ENCODE measurements around the gene TRPM5.

Gene TRPM5

GRCh38 chr11:2433106-2433925 lies 11.0 kb downstream of the TRPM5 start:
- H3K4me3 Mint-ChIP-seq: no peak overlapping the region
- ATAC-seq (replicated peaks): no peak
- no peak for DNase-seq
- H3K27me3 Mint-ChIP-seq: peaks cover 8 to 11% of the 10 kb centered on the region in 2 donors
- peaks cover 0 to 4% of the 10 kb centered on the region in 2 donors for H3K4me1 Mint-ChIP-seq (ENCODE audit: low read depth in 2 of 2)
- H3K36me3 Mint-ChIP-seq (ENCODE audit: insufficient read depth): peaks cover 3% of the 10 kb centered on the region
- H3K27ac Mint-ChIP-seq: no peak overlapping the region
- no peaks in the 10 kb centered on the region for H3K9me3 Mint-ChIP-seq

- DNase-seq (no peak), ATAC-seq (replicated peaks) (no peak)
- peaks cover 4 to 7% of the 10 kb centered on the region in 2 donors for H3K27me3 Mint-ChIP-seq
- H3K4me3 Mint-ChIP-seq: no peak overlapping the region
- peaks cover 0 to 4% of the 10 kb centered on the region in 2 donors for H3K4me1 Mint-ChIP-seq (ENCODE audit: low read depth in 2 of 2)
- no peak overlapping the region for H3K27ac Mint-ChIP-seq
- no peaks in the 10 kb centered on the region for H3K9me3 Mint-ChIP-seq
- H3K36me3 Mint-ChIP-seq (ENCODE audit: insufficient read depth): peaks cover 3% of the 10 kb centered on the region
Measured at GRCh38 chr11:2432628-2433071, 11.7 kb downstream of the TRPM5 start.

GRCh38 chr11:2432171-2432621 lies 12.1 kb downstream of the TRPM5 start:
- ATAC-seq (replicated peaks) (no peak), DNase-seq (no peak)
- H3K4me1 Mint-ChIP-seq (ENCODE audit: low read depth in 2 of 2): peaks cover 0 to 4% of the 10 kb centered on the region in 2 donors
- H3K27me3 Mint-ChIP-seq: peaks cover 0 to 3% of the 10 kb centered on the region in 2 donors
- no peak overlapping the region for H3K4me3 Mint-ChIP-seq
- H3K27ac Mint-ChIP-seq: no peak overlapping the region
- no peaks in the 10 kb centered on the region for H3K9me3 Mint-ChIP-seq
- peaks cover 3% of the 10 kb centered on the region for H3K36me3 Mint-ChIP-seq (ENCODE audit: insufficient read depth)

- peaks cover 0 to 4% of the 10 kb centered on the region in 2 donors for H3K4me1 Mint-ChIP-seq (ENCODE audit: low read depth in 2 of 2)
- H3K4me3 Mint-ChIP-seq: no peak overlapping the region
- H3K27me3 Mint-ChIP-seq: no peaks in the 10 kb centered on the region
- peak overlapping the region in 1 of 2 donors; percentile 46 for H3K27ac Mint-ChIP-seq
- H3K9me3 Mint-ChIP-seq: no peaks in the 10 kb centered on the region
- no peak for DNase-seq
- H3K36me3 Mint-ChIP-seq (ENCODE audit: insufficient read depth): peaks cover 3% of the 10 kb centered on the region
- no peak for ATAC-seq (replicated peaks)
Measured at GRCh38 chr11:2431395-2431794, 12.9 kb downstream of the TRPM5 start.

GRCh38 chr11:2428322-2428795 lies 16.0 kb downstream of the TRPM5 start:
- DNase-seq: peak; percentile 86 to 91 (median 88)
- Mint-ChIP-seq H3K36me3 (ENCODE audit: insufficient read depth) (peaks cover 3% of the 10 kb centered on the region), H3K9me3 (no peaks in the 10 kb centered on the region), H3K27ac (no peak overlapping the region), H3K4me3 (no peak overlapping the region), H3K27me3 (no peaks in the 10 kb centered on the region), H3K4me1 (ENCODE audit: low read depth in 2 of 2) (peaks cover 0 to 4% of the 10 kb centered on the region in 2 donors)
- peak; percentile 86 for ATAC-seq (replicated peaks)

GRCh38 chr11:2427721-2428321 lies 16.5 kb downstream of the TRPM5 start:
- ATAC-seq (replicated peaks): no peak
- Mint-ChIP-seq H3K27ac (no peak overlapping the region), H3K27me3 (no peaks in the 10 kb centered on the region), H3K4me1 (ENCODE audit: low read depth in 2 of 2) (peaks cover 0 to 4% of the 10 kb centered on the region in 2 donors), H3K4me3 (no peak overlapping the region), H3K9me3 (no peaks in the 10 kb centered on the region), H3K36me3 (ENCODE audit: insufficient read depth) (peaks cover 3% of the 10 kb centered on the region)
- DNase-seq: no peak

GRCh38 chr11:2426826-2427521 lies 17.3 kb downstream of the TRPM5 start:
- no peak for DNase-seq
- Mint-ChIP-seq H3K36me3 (ENCODE audit: insufficient read depth) (peaks cover 3% of the 10 kb centered on the region), H3K4me3 (no peak overlapping the region), H3K9me3 (no peaks in the 10 kb centered on the region), H3K27ac (no peak overlapping the region), H3K4me1 (ENCODE audit: low read depth in 2 of 2) (peaks cover 0 to 4% of the 10 kb centered on the region in 2 donors), H3K27me3 (no peaks in the 10 kb centered on the region)
- no peak for ATAC-seq (replicated peaks)

GRCh38 chr11:2426221-2426620 lies 18.1 kb downstream of the TRPM5 start:
- Mint-ChIP-seq H3K4me1 (ENCODE audit: low read depth in 2 of 2) (no peaks in the 10 kb centered on the region), H3K4me3 (no peak overlapping the region), H3K27ac (no peak overlapping the region), H3K36me3 (ENCODE audit: insufficient read depth) (no peaks in the 10 kb centered on the region), H3K27me3 (no peaks in the 10 kb centered on the region), H3K9me3 (no peaks in the 10 kb centered on the region)
- DNase-seq (no peak), ATAC-seq (replicated peaks) (no peak)

GRCh38 chr11:2425506-2425905 lies 18.8 kb downstream of the TRPM5 start:
- H3K4me1 Mint-ChIP-seq (ENCODE audit: low read depth in 2 of 2): peaks cover 0 to 2% of the 10 kb centered on the region in 2 donors
- ATAC-seq (replicated peaks) (no peak), DNase-seq (no peak)
- no peaks in the 10 kb centered on the region for H3K27me3 Mint-ChIP-seq
- H3K27ac Mint-ChIP-seq: no peak overlapping the region
- no peaks in the 10 kb centered on the region for H3K36me3 Mint-ChIP-seq (ENCODE audit: insufficient read depth)
- no peak overlapping the region for H3K4me3 Mint-ChIP-seq
- no peaks in the 10 kb centered on the region for H3K9me3 Mint-ChIP-seq

- H3K27me3 Mint-ChIP-seq: no peaks in the 10 kb centered on the region
- peaks cover 0 to 3% of the 10 kb centered on the region in 2 donors for H3K4me1 Mint-ChIP-seq (ENCODE audit: low read depth in 2 of 2)
- DNase-seq: no peak
- no peak overlapping the region for H3K4me3 Mint-ChIP-seq
- H3K9me3 Mint-ChIP-seq: no peaks in the 10 kb centered on the region
- no peak for ATAC-seq (replicated peaks)
- H3K27ac Mint-ChIP-seq: no peak overlapping the region
- no peaks in the 10 kb centered on the region for H3K36me3 Mint-ChIP-seq (ENCODE audit: insufficient read depth)
Measured at GRCh38 chr11:2424811-2425495, 19.4 kb downstream of the TRPM5 start.

GRCh38 chr11:2423157-2424025 lies 20.9 kb downstream of the TRPM5 start:
- ATAC-seq (replicated peaks) (no peak), DNase-seq (no peak)
- H3K9me3 Mint-ChIP-seq: no peaks in the 10 kb centered on the region
- H3K36me3 Mint-ChIP-seq (ENCODE audit: insufficient read depth): no peaks in the 10 kb centered on the region
- no peak overlapping the region for H3K27ac Mint-ChIP-seq
- H3K4me3 Mint-ChIP-seq: no peak overlapping the region
- peaks cover 0 to 3% of the 10 kb centered on the region in 2 donors for H3K4me1 Mint-ChIP-seq (ENCODE audit: low read depth in 2 of 2)
- H3K27me3 Mint-ChIP-seq: no peaks in the 10 kb centered on the region

- Mint-ChIP-seq H3K9me3 (no peaks in the 10 kb centered on the region), H3K27me3 (no peaks in the 10 kb centered on the region), H3K4me1 (ENCODE audit: low read depth in 2 of 2) (peaks cover 0 to 3% of the 10 kb centered on the region in 2 donors), H3K36me3 (ENCODE audit: insufficient read depth) (no peaks in the 10 kb centered on the region), H3K4me3 (no peak overlapping the region), H3K27ac (no peak overlapping the region)
- DNase-seq (no peak), ATAC-seq (replicated peaks) (no peak)
Measured at GRCh38 chr11:2422461-2423156, 21.7 kb downstream of the TRPM5 start.

Measured in effector memory CD8-positive, alpha-beta T cell (primary cell).